Kasumi-1 (cell line): ENCODE results near the gene NLGN1.

ENCODE experiments used
- DNase-seq, 2 experiments: peaks; one replicate each; lab custom pipeline; 2025; lab: John Stamatoyannopoulos, UW

NLGN1 gene

GRCh38 chr3:174099724-174100123 lies 702.2 kb downstream of the NLGN1 start:
- DNase-seq = no peak

GRCh38 chr3:174100744-174101143 lies 703.2 kb downstream of the NLGN1 start:
- DNase-seq = no peak

- DNase-seq = no peak
Observed at GRCh38 chr3:174101244-174101643, 703.7 kb downstream of the NLGN1 start.

GRCh38 chr3:174102274-174102673 lies 704.7 kb downstream of the NLGN1 start:
- DNase-seq = no peak

- DNase-seq = no peak
Observed at GRCh38 chr3:174102866-174103265, 705.3 kb downstream of the NLGN1 start.

- DNase-seq = peak; percentile 53 to 59
Observed at GRCh38 chr3:174110761-174111160, 713.2 kb downstream of the NLGN1 start.

GRCh38 chr3:174111776-174112175 lies 714.2 kb downstream of the NLGN1 start:
- DNase-seq = no peak

GRCh38 chr3:174116421-174116820 lies 718.9 kb downstream of the NLGN1 start:
- no peak for DNase-seq

- DNase-seq = no peak
Observed at GRCh38 chr3:174120997-174121396, 723.5 kb downstream of the NLGN1 start.

GRCh38 chr3:174122411-174122810 lies 724.9 kb downstream of the NLGN1 start:
- DNase-seq = no peak

- DNase-seq = peak; percentile 45 to 65
Observed at GRCh38 chr3:174125267-174125824, 727.8 kb downstream of the NLGN1 start.

- DNase-seq = no peak
Observed at GRCh38 chr3:174126990-174127758, 729.6 kb downstream of the NLGN1 start.

- no peak for DNase-seq
Observed at GRCh38 chr3:174132006-174132405, 734.5 kb downstream of the NLGN1 start.

GRCh38 chr3:174132421-174133042 lies 735.0 kb downstream of the NLGN1 start:
- DNase-seq = no peak

GRCh38 chr3:174146008-174146407 lies 748.5 kb downstream of the NLGN1 start:
- no peak for DNase-seq

GRCh38 chr3:174147798-174148197 lies 750.3 kb downstream of the NLGN1 start:
- no peak for DNase-seq

GRCh38 chr3:174153871-174154270 lies 756.3 kb downstream of the NLGN1 start:
- no peak for DNase-seq

GRCh38 chr3:174156200-174156599 lies 758.7 kb downstream of the NLGN1 start:
- no peak for DNase-seq

GRCh38 chr3:174158674-174159073 lies 761.1 kb downstream of the NLGN1 start:
- DNase-seq = no peak

GRCh38 chr3:174159604-174160003 lies 762.1 kb downstream of the NLGN1 start:
- DNase-seq = no peak

- no peak for DNase-seq
Observed at GRCh38 chr3:174162550-174162949, 765.0 kb downstream of the NLGN1 start.

- DNase-seq = no peak
Observed at GRCh38 chr3:174168026-174168425, 770.5 kb downstream of the NLGN1 start.

- no peak for DNase-seq
Observed at GRCh38 chr3:174168538-174169254, 771.2 kb downstream of the NLGN1 start.
